AG09309 (cell line): ENCODE measurements around the gene TMEM232.

Experiments
- DNase-seq: peaks from one replicate; pipeline ENCODE4 v3.0.0-alpha.2; 2010; ENCODE audit warnings: low read depth
- H3K4me3 ChIP-seq: 2 replicates; pipeline ENCODE4 v1.5.1; 2011; ENCODE audit warnings: mild to moderate bottlenecking, low read depth, low read length, moderate library complexity; ENCODE audit not compliant: control insufficient read depth
- CTCF ChIP-seq: IDR thresholded peaks from 2 replicates; pipeline ENCODE4 v1.5.1; 2011; ENCODE audit warnings: mild to moderate bottlenecking, low read depth, low read length, inconsistent platforms; ENCODE audit not compliant: insufficient read depth, control insufficient read depth; ENCODE audit errors: missing control alignments

TMEM232 gene

GRCh38 chr5:110561510-110561909 is 165.0 kb downstream of the TMEM232 start:
- no peak for DNase-seq
- TF ChIP-seq CTCF: no peak

GRCh38 chr5:110549301-110549700 is 177.2 kb downstream of the TMEM232 start:
- H3K4me3 ChIP-seq: no peak overlapping the region
- DNase-seq: no peak
- no peak for TF ChIP-seq CTCF

More at GRCh38 chr5:110561510-110561909, 165.0 kb downstream of the TMEM232 start:
- no peak overlapping the region for H3K4me3 ChIP-seq

DNA sequence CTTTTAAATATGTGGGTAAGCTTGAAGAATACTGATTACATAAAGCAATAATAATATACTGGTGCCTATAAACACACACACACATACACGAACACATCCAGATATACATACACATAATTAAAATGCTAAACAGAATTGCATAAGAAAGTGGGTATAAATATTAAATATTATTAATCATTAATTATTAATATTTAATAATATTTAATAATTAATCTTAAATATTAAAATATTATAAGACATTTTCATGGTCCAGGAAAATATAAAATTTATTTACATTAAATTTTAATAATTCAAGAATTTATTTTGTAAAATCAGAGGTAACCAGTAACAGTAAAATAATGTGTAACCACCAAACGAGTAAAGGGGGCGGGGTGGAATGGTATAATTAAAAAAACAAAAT is 178.3 kb downstream of the TMEM232 start:
- TF ChIP-seq CTCF: no peak
- no peak overlapping the region for H3K4me3 ChIP-seq
- no peak for DNase-seq

DNA sequence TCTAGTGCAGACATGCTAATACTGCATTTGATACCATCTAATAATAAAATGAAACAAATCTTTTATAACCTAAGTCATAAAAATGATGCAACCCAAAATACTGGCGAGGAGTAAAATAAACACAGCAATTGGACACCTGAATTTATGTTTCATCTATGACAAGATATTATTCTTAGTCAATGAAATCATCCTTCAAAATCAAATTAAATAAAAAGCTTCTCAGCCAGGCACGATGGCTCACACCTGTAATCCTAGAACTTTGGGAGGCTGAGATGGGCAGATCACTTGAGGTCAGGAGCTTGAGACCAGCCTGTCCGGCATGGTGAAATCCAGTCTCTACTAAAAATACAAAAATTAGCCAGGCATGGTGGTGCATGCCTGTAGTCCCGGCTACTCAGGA is 179.0 kb downstream of the TMEM232 start:
- TF ChIP-seq CTCF: no peak
- H3K4me3 ChIP-seq: no peak overlapping the region
- DNase-seq: no peak

- H3K4me3 ChIP-seq: no peak overlapping the region
- no peak for DNase-seq
- no peak for TF ChIP-seq CTCF
These were observed 180.8 kb downstream of the TMEM232 start for GRCh38 chr5:110545716-110546115.

DNA sequence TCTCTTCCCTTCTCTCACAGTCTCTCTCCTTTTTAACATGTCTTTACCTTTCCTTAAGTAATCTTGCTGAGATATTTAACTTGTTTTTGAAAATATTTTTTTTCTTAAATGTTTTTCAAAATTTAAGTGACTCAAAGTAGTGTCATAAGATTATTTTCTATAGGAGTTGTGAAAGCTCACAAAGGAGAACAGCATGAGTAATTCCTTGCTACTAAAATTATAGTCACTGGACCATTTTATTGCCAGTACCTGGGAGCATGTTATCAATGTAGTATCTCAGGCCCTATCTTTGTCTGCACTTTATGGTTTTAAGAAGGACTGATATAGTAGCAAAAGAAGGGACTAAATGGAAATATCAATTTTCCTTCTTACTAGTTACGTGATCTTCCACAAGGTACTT is 181.9 kb downstream of the TMEM232 start:
- no peak for DNase-seq
- no peak overlapping the region for H3K4me3 ChIP-seq
- no peak for TF ChIP-seq CTCF

- H3K4me3 ChIP-seq: no peak overlapping the region
- DNase-seq: no peak
- no peak for TF ChIP-seq CTCF
These were observed 183.5 kb downstream of the TMEM232 start for GRCh38 chr5:110542949-110543348.
